ENCODE measurements around the gene PLEKHA5.
"Not testable (repeated sequence)": the region's sequence is repeated elsewhere in the genome, so short reads cannot be mapped to it uniquely, and the experiment has no call there.

The PLEKHA5 gene

DNA sequence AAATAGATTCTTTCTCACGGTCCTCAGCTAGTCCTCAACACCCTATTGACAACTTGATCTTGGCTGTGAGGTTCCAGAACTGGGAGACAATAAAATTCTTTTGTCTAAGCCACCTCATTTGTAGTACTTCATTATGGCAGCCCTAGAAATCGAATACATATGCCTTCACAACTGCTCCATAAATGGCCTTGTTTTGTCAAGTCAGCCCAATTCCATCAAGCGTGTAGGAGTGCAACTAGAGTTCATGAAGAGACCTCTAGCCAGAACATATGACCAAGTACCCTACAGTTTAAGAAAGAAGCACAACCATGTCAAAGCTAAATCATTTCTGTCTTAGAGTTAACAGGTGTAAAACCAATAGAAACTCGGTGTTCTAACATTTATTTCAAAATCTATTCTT is 45.0 kb upstream of the PLEKHA5 start:
- no peak overlapping the region for H3K4me2 ChIP-seq (ENCODE audit: low read length)
- no peaks in the 10 kb centered on the region for H3F3A ChIP-seq (ENCODE audit: control insufficient read depth, insufficient read depth)
- H3K27ac ChIP-seq (ENCODE audit: low read depth, low read length) = no peak overlapping the region
- TF ChIP-seq CTCF (IDR thresholded peaks at IDR 0.05; ENCODE audit: low read depth, low read length, poor library complexity, severe bottlenecking) (no peak), EZH2phosphoT487 (IDR thresholded peaks at IDR 0.05; ENCODE audit: borderline replicate concordance, low read length) (no peak)
- H4K20me1 ChIP-seq (ENCODE audit: control insufficient read depth, insufficient read depth, low read depth, low read length) = no peaks in the 10 kb centered on the region
- H3K79me2 ChIP-seq (ENCODE audit: control insufficient read depth, low read length) = no peaks in the 10 kb centered on the region
- H3K9me3 ChIP-seq (ENCODE audit: control insufficient read depth, insufficient read depth, low read length) = no peaks in the 10 kb centered on the region
- no peaks in the 10 kb centered on the region for H3K9me2 ChIP-seq (replicated peaks; ENCODE audit: control insufficient read depth, low read length)
- H3K36me3 ChIP-seq (ENCODE audit: control insufficient read depth, low read length) = no peaks in the 10 kb centered on the region
- no peak overlapping the region for H3K4me3 ChIP-seq (ENCODE audit: low read length)
- no peaks in the 10 kb centered on the region for H3K4me1 ChIP-seq (ENCODE audit: control insufficient read depth, low read length)
- no peaks in the 10 kb centered on the region for H3K27me3 ChIP-seq (ENCODE audit: control insufficient read depth, low read length)

DNA sequence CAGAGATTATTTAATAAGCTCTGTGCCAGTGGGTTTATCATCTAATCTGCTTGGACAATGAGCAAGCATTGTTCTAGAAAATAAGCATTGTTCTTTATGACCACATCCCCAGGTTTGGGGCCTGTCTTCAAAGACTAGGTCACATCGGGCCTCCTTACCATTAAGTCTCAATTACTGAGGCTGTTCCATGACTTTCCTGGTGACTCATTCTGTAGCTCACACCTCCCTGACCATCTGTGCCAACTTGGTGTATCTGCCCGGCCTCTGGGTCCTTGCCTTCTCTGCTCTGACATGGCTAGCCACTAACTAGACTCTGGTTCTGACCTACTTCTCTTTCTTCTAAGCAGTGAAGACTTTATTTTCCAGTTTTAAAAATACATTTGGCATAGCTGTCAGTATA is 44.4 kb upstream of the PLEKHA5 start:
- H3K9me3 ChIP-seq (ENCODE audit: control insufficient read depth, insufficient read depth, low read length) = no peaks in the 10 kb centered on the region
- TF ChIP-seq CTCF (IDR thresholded peaks at IDR 0.05; ENCODE audit: low read depth, low read length, poor library complexity, severe bottlenecking) = no peak
- no peak for TF ChIP-seq EZH2phosphoT487 (IDR thresholded peaks at IDR 0.05; ENCODE audit: borderline replicate concordance, low read length)
- no peaks in the 10 kb centered on the region for H3K27me3 ChIP-seq (ENCODE audit: control insufficient read depth, low read length)
- no peaks in the 10 kb centered on the region for H3K36me3 ChIP-seq (ENCODE audit: control insufficient read depth, low read length)
- H3F3A ChIP-seq (ENCODE audit: control insufficient read depth, insufficient read depth) = no peaks in the 10 kb centered on the region
- H4K20me1 ChIP-seq (ENCODE audit: control insufficient read depth, insufficient read depth, low read depth, low read length) = no peaks in the 10 kb centered on the region
- no peak overlapping the region for H3K27ac ChIP-seq (ENCODE audit: low read depth, low read length)
- H3K4me1 ChIP-seq (ENCODE audit: control insufficient read depth, low read length) = no peaks in the 10 kb centered on the region
- H3K79me2 ChIP-seq (ENCODE audit: control insufficient read depth, low read length) = no peaks in the 10 kb centered on the region
- no peak overlapping the region for H3K4me2 ChIP-seq (ENCODE audit: low read length)
- no peak overlapping the region for H3K4me3 ChIP-seq (ENCODE audit: low read length)
- H3K9me2 ChIP-seq (replicated peaks; ENCODE audit: control insufficient read depth, low read length) = no peaks in the 10 kb centered on the region

DNA sequence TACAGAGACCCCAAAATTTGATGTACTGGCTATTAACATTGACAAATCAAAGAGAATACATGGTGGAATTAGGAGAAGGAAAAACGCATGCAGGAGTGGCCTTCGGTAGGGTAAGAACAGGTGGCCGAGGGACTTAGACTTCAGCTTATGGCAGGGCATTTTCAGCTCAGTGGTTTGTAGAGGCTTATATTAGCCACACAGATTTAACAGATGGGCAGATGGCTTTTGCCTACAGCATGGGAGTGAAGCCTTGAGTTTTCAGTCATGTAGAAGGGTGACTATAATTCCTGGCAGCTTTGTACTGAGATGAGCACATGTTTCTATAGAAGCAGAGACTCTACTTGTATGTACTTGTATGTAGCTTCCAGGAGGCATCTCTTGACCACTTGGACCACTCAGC is 40.9 kb upstream of the PLEKHA5 start:
- Histone ChIP-seq H3K4me3 (ENCODE audit: low read length) (no peak overlapping the region), H3K79me2 (ENCODE audit: control insufficient read depth, low read length) (no peaks in the 10 kb centered on the region), H3K9me2 (replicated peaks; ENCODE audit: control insufficient read depth, low read length) (no peaks in the 10 kb centered on the region), H4K20me1 (ENCODE audit: control insufficient read depth, insufficient read depth, low read depth, low read length) (no peaks in the 10 kb centered on the region), H3K4me1 (ENCODE audit: control insufficient read depth, low read length) (no peaks in the 10 kb centered on the region), H3K4me2 (ENCODE audit: low read length) (no peak overlapping the region), H3F3A (ENCODE audit: control insufficient read depth, insufficient read depth) (no peaks in the 10 kb centered on the region), H3K9me3 (ENCODE audit: control insufficient read depth, insufficient read depth, low read length) (no peaks in the 10 kb centered on the region), H3K27me3 (ENCODE audit: control insufficient read depth, low read length) (no peaks in the 10 kb centered on the region), H3K27ac (ENCODE audit: low read depth, low read length) (no peak overlapping the region), H3K36me3 (ENCODE audit: control insufficient read depth, low read length) (no peaks in the 10 kb centered on the region)
- TF ChIP-seq EZH2phosphoT487 (IDR thresholded peaks at IDR 0.05; ENCODE audit: borderline replicate concordance, low read length) (no peak), CTCF (IDR thresholded peaks at IDR 0.05; ENCODE audit: low read depth, low read length, poor library complexity, severe bottlenecking) (no peak)

DNA sequence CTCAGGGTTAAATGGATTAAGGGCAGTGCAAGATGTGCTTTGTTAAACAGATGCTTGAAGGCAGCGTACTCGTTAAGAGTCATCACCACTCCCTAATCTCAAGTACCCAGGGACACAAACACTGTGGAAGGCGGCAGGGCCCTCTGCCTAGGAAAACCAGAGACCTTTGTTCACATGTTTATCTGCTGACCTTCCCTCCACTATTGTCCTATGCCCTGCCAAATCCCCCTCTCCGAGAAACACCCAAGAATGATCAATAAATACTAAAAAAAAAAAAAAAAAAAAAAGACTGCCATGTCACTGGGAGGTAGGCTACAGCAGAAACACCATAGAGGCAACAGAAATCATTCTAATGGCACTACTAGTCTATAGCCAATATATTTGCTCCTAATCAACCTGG is 37.1 kb upstream of the PLEKHA5 start:
- H3K27me3 ChIP-seq (ENCODE audit: control insufficient read depth, low read length); H3F3A ChIP-seq (ENCODE audit: control insufficient read depth, insufficient read depth); H3K79me2 ChIP-seq (ENCODE audit: control insufficient read depth, low read length); H3K4me3 ChIP-seq (ENCODE audit: low read length); H3K9me3 ChIP-seq (ENCODE audit: control insufficient read depth, insufficient read depth, low read length); H3K4me2 ChIP-seq (ENCODE audit: low read length); H3K9me2 ChIP-seq (replicated peaks; ENCODE audit: control insufficient read depth, low read length); H4K20me1 ChIP-seq (ENCODE audit: control insufficient read depth, insufficient read depth, low read depth, low read length); H3K27ac ChIP-seq (ENCODE audit: low read depth, low read length); H3K4me1 ChIP-seq (ENCODE audit: control insufficient read depth, low read length); H3K36me3 ChIP-seq (ENCODE audit: control insufficient read depth, low read length): not testable (repeated sequence)
